GM12865 (cell line): ENCODE results near the gene TATDN3.
A peak's percentile ranks its signal among the peaks of the same experiment; 100 is the strongest.

Experiments
- DNase-seq: peaks from one replicate; pipeline ENCODE4 v3.0.0; 2010; ENCODE audit warnings: low read depth
- H3K4me3 ChIP-seq: 2 replicates; pipeline ENCODE4 v1.5.1; 2011; ENCODE audit warnings: mild to moderate bottlenecking, low read depth, low read length, control low read depth
- CTCF ChIP-seq: IDR thresholded peaks from 2 replicates; pipeline ENCODE4 v1.5.1; 2011; ENCODE audit warnings: low read length, control low read depth, low read depth, inconsistent platforms; ENCODE audit not compliant: insufficient read depth; ENCODE audit errors: missing control alignments

The TATDN3 gene

GRCh38 chr1:212814537-212815334 is 23.0 kb downstream of the TATDN3 start:
- H3K4me3 ChIP-seq = no peak overlapping the region
- DNase-seq = no peak
- peak; percentile 11 for TF ChIP-seq CTCF

GRCh38 chr1:212816567-212817278 is 25.0 kb downstream of the TATDN3 start:
- TF ChIP-seq CTCF = no peak
- no peak overlapping the region for H3K4me3 ChIP-seq
- DNase-seq = no peak

GRCh38 chr1:212819726-212820125 is 28.0 kb downstream of the TATDN3 start:
- H3K4me3 ChIP-seq = peak overlapping the region; percentile 37
- no peak for TF ChIP-seq CTCF
- peak; percentile 72 for DNase-seq

- no peak for DNase-seq
- TF ChIP-seq CTCF = no peak
- H3K4me3 ChIP-seq = no peak overlapping the region
These were observed 29.3 kb downstream of the TATDN3 start for GRCh38 chr1:212820969-212821368.

GRCh38 chr1:212822956-212823355 is 31.3 kb downstream of the TATDN3 start:
- no peak for DNase-seq
- no peak overlapping the region for H3K4me3 ChIP-seq
- no peak for TF ChIP-seq CTCF

GRCh38 chr1:212824201-212824600 is 32.5 kb downstream of the TATDN3 start:
- DNase-seq = no peak
- no peak for TF ChIP-seq CTCF
- H3K4me3 ChIP-seq = no peak overlapping the region
